MM.1S (cell line): Measurements from ENCODE around the gene EMP3.
A peak's percentile ranks its signal among the peaks of the same experiment; 100 is the strongest.

Experiments
- DNase-seq: peaks from one replicate; pipeline ENCODE4 v3.0.0-alpha.2; 2015
- H2AFZ ChIP-seq: fragments of 300-600 bp; sonication (generic); 2 replicates; pipeline ENCODE4 v1.6.0; 2016; ENCODE audit warnings: antibody characterized with exemption, low read length
- H3F3A ChIP-seq: fragments of 300-600 bp; sonication (generic); 2 replicates; pipeline ENCODE4 v1.6.1; 2016; ENCODE audit warnings: mild to moderate bottlenecking, antibody characterized with exemption, low read length, moderate library complexity, mixed read lengths; ENCODE audit not compliant: insufficient read depth
- H3K27ac ChIP-seq: fragments of 300-600 bp; sonication (generic); 2 replicates; pipeline ENCODE4 v1.5.1; 2016; ENCODE audit warnings: mild to moderate bottlenecking, low read length
- H3K27me3 ChIP-seq: fragments of 300-600 bp; sonication (generic); replicated peaks from 2 replicates; pipeline ENCODE4 v1.6.0; 2016; ENCODE audit warnings: low read length; ENCODE audit not compliant: insufficient read depth
- H3K36me3 ChIP-seq: fragments of 300-600 bp; sonication (generic); replicated peaks from 2 replicates; pipeline ENCODE4 v1.6.1; 2016; ENCODE audit warnings: mild to moderate bottlenecking, low read length, mixed read lengths; ENCODE audit not compliant: insufficient read depth
- H3K4me1 ChIP-seq: fragments of 300-600 bp; sonication (generic); 2 replicates; pipeline ENCODE4 v1.6.1; 2016; ENCODE audit warnings: low read length, mixed read lengths
- H3K4me2 ChIP-seq: fragments of 300-600 bp; sonication (generic); 2 replicates; pipeline ENCODE4 v1.6.0; 2016; ENCODE audit warnings: low read depth, low read length
- H3K4me3 ChIP-seq: fragments of 300-600 bp; sonication (generic); 2 replicates; pipeline ENCODE4 v1.5.1; 2016; ENCODE audit warnings: low read length, mixed read lengths
- H3K79me2 ChIP-seq: fragments of 300-600 bp; sonication (generic); 2 replicates; pipeline ENCODE4 v1.6.1; 2016; ENCODE audit warnings: mixed run types, low read length, mixed read lengths
- H3K9ac ChIP-seq: fragments of 300-600 bp; sonication (generic); 2 replicates; pipeline ENCODE4 v1.6.1; 2016; ENCODE audit warnings: low read length, mixed read lengths
- H3K9me2 ChIP-seq: fragments of 300-600 bp; sonication (generic); replicated peaks from 2 replicates; pipeline ENCODE4 v1.6.1; 2016; ENCODE audit warnings: mild to moderate bottlenecking, low read length, mixed read lengths; ENCODE audit not compliant: insufficient read depth
- H3K9me3 ChIP-seq: fragments of 300-600 bp; sonication (generic); replicated peaks from 2 replicates; pipeline ENCODE4 v1.6.1; 2016; ENCODE audit warnings: mild to moderate bottlenecking, low read length, mixed read lengths; ENCODE audit not compliant: insufficient read depth
- H4K20me1 ChIP-seq: fragments of 300-600 bp; sonication (generic); 2 replicates; pipeline ENCODE4 v1.6.1; 2016; ENCODE audit warnings: mild to moderate bottlenecking, low read length, moderate library complexity, mixed read lengths; ENCODE audit not compliant: insufficient read depth
- EZH2 ChIP-seq: fragments of 300-600 bp; sonication (generic); optimal IDR thresholded peaks from 2 replicates; pipeline ENCODE3; 2017; ENCODE audit warnings: low read depth, mild to moderate bottlenecking, antibody characterized with exemption, low read length, mixed read lengths
- EZH2phosphoT487 ChIP-seq: fragments of 300-600 bp; sonication (generic); IDR thresholded peaks from 2 replicates; pipeline ENCODE4 v1.6.1; 2018; ENCODE audit warnings: antibody characterized with exemption, low read length
- TF ChIP-seq, protein P1 (sequence below): fragments of 300-600 bp; sonication (generic); IDR thresholded peaks from 2 replicates; pipeline ENCODE4 v1.5.1; 2016; ENCODE audit warnings: antibody characterized with exemption, low read length, mixed read lengths

The EMP3 gene

DNA sequence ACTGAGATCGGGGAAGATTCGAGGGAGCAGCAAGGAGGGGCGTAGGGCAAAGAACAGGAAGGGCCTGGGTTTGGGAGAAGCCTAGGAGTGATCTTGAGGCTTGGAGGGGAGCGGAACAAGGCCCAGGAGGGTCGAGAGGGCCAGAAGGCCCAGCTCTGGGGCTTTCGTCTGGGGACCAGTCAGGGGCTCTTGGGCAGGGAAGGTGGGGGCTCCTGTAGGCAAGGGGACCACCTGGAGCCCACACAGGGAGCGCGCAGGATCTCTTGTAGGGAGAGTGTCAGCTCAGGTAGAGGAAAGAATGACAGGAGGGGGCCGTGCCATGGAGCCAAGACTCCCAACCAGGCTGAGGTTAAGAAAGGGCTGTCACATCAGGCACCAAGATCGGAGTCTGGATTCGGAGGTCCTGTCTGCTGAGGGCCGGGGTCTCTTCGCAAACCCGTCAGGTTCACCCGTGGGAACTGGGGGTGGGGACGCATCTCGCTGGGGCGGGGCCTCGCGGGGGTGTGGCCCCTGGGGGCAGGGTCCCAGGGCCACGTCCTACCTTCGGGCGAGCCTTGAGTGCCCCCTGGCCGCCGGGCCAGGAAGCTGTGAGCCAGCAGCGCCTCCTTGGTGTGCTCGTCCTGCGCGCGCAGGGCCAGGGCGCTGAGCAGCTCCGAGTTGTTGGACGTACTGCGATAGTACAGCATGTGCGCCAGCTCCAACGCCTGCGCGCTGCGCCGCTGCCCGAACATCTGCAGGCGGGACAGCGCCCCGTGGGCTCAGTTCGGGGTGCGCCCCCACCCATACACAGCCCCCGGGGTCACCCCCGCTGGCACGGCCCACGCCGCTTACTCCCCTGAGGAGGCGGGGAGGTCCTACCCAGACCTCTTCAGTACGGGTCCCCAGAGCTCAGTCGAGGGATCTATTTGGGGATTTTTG, 8.4 kb downstream of the EMP3 start:
- Histone ChIP-seq H3K9me2 (no peaks in the 10 kb centered on the region), H3K27ac (peak overlapping the region; percentile 97), H2AFZ (peak overlapping the region; percentile 39), H3F3A (peaks cover 37% of the 10 kb centered on the region), H3K36me3 (no peaks in the 10 kb centered on the region), H3K9ac (peak overlapping the region; percentile 86), H4K20me1 (no peaks in the 10 kb centered on the region), H3K4me2 (peak overlapping the region; percentile 97), H3K4me3 (peak overlapping the region; percentile 65), H3K79me2 (no peaks in the 10 kb centered on the region), H3K27me3 (no peaks in the 10 kb centered on the region), H3K9me3 (no peaks in the 10 kb centered on the region), H3K4me1 (peaks cover 13% of the 10 kb centered on the region; the same call in 1 of the 2 replicates)
- DNase-seq, result peak; percentile 98
- TF ChIP-seq, protein P1, sequence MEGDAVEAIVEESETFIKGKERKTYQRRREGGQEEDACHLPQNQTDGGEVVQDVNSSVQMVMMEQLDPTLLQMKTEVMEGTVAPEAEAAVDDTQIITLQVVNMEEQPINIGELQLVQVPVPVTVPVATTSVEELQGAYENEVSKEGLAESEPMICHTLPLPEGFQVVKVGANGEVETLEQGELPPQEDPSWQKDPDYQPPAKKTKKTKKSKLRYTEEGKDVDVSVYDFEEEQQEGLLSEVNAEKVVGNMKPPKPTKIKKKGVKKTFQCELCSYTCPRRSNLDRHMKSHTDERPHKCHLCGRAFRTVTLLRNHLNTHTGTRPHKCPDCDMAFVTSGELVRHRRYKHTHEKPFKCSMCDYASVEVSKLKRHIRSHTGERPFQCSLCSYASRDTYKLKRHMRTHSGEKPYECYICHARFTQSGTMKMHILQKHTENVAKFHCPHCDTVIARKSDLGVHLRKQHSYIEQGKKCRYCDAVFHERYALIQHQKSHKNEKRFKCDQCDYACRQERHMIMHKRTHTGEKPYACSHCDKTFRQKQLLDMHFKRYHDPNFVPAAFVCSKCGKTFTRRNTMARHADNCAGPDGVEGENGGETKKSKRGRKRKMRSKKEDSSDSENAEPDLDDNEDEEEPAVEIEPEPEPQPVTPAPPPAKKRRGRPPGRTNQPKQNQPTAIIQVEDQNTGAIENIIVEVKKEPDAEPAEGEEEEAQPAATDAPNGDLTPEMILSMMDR, result peak; percentile 91
- no peak for TF ChIP-seq EZH2

DNA sequence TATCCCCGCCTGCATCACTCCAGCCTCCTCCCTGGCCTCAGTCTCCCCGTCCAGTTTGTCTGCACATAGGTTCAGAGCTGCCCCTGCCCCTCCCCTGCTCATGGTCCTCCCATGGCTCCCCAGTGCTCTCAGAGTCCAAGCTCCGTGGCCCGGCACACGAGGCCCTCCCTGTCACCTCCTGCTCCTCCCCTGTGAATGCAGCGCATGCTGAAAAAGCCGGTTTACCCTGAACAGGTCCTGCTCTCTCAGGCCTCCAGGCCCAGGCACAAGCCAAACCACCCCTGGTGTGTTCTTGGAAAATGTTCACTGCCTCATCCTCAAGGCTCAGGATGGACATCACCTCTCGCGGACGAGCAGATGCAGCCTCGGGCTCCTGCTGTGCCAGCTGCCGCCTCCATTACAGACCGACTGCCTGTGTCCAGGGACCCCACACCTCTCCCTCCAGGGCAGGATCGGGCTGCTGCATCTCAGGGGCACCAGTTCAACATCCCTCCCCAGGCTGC, 13.0 kb downstream of the EMP3 start:
- no peak overlapping the region for H3K27ac ChIP-seq
- H3K9me2 ChIP-seq, result no peaks in the 10 kb centered on the region
- no peaks in the 10 kb centered on the region for H3K79me2 ChIP-seq
- peaks cover 5% of the 10 kb centered on the region for H3F3A ChIP-seq
- no peak for TF ChIP-seq EZH2
- H3K27me3 ChIP-seq, result no peaks in the 10 kb centered on the region
- H3K9me3 ChIP-seq, result no peaks in the 10 kb centered on the region
- no peak overlapping the region for H2AFZ ChIP-seq
- H3K9ac ChIP-seq, result no peak overlapping the region
- H3K4me2 ChIP-seq, result no peak overlapping the region
- no peak overlapping the region for H3K4me3 ChIP-seq
- H3K36me3 ChIP-seq, result no peaks in the 10 kb centered on the region
- H4K20me1 ChIP-seq, result no peaks in the 10 kb centered on the region
- no peak for DNase-seq
- H3K4me1 ChIP-seq, result no peaks in the 10 kb centered on the region

- Histone ChIP-seq H3K79me2 (no peaks in the 10 kb centered on the region), H3K27me3 (no peaks in the 10 kb centered on the region), H3K9ac (no peak overlapping the region), H3K4me1 (no peaks in the 10 kb centered on the region), H2AFZ (no peak overlapping the region), H3K27ac (no peak overlapping the region), H3K4me3 (no peak overlapping the region), H4K20me1 (no peaks in the 10 kb centered on the region), H3K36me3 (no peaks in the 10 kb centered on the region), H3K9me2 (no peaks in the 10 kb centered on the region), H3K4me2 (no peak overlapping the region), H3F3A (no peaks in the 10 kb centered on the region), H3K9me3 (no peaks in the 10 kb centered on the region)
- no peak for TF ChIP-seq EZH2phosphoT487
- no peak for TF ChIP-seq EZH2
- TF ChIP-seq, protein P1, result no peak
- no peak for DNase-seq
These were observed 13.6 kb downstream of the EMP3 start for GRCh38 chr19:48338802-48339503.
